Panc1 (cell line): Measurements from ENCODE around the gene MAST3. TPM values are rescaled to one million over a fixed set of nuclear protein-coding genes. Genes with fewer than 3 reads are reported as not detected.

ENCODE experiments used
- ATAC-seq: fragments of 200-7000 bp; cut with Tn5 transposase; 2 replicates; pipeline ENCODE4 v1.9.1; 2020; ENCODE audit warnings: mild to moderate bottlenecking, moderate library complexity
- BruUV-seq: library from RNA; stranded (reverse); fragments of 400-500 nt; replicated peaks from 2 replicates; lab custom pipeline; 2021; lab: Mats Ljungman, UMichigan
- CTCF ChIA-PET: fragments of 300-600 bp; sonication (Branson Sonifier 250); formaldehyde crosslinking; loops from one replicate; lab custom pipeline; 2022; ENCODE audit warnings: antibody characterized with exemption; lab: Charles Lee
- POLR2A ChIA-PET: fragments of 300-600 bp; sonication (Branson Sonifier 250); formaldehyde crosslinking; loops from one replicate; lab custom pipeline; 2022; ENCODE audit warnings: antibody characterized with exemption; lab: Charles Lee
- DNase-seq: peaks from one replicate; pipeline ENCODE4 v3.0.0-alpha.2; 2010; ENCODE audit warnings: low read depth, low spot score
- H3K27ac ChIP-seq: 2 replicates; pipeline ENCODE4 v1.5.1; 2011; ENCODE audit warnings: mild to moderate bottlenecking, low read length, inconsistent platforms
- H3K27me3 ChIP-seq: fragments of 200-500 bp; sonication (Bioruptor generic); 2 replicates; pipeline ENCODE4 v1.6.0; 2014; ENCODE audit warnings: low read length, inconsistent platforms; ENCODE audit not compliant: control insufficient read depth, insufficient read depth
- H3K36me3 ChIP-seq: fragments of 200-500 bp; sonication (Bioruptor generic); 2 replicates; pipeline ENCODE4 v1.5.1; 2014; ENCODE audit warnings: inconsistent platforms, mild to moderate bottlenecking, low read length, moderate library complexity; ENCODE audit not compliant: control insufficient read depth, insufficient read depth
- H3K4me1 ChIP-seq: 2 replicates; pipeline ENCODE4 v1.5.1; 2011; ENCODE audit warnings: inconsistent platforms, mild to moderate bottlenecking, low read length, moderate library complexity; ENCODE audit not compliant: control insufficient read depth, insufficient read depth
- H3K4me3 ChIP-seq, 2 experiments: 2 replicates each; pipeline ENCODE4 v1.5.1; 2011 to 2012; ENCODE audit warnings: low read depth in 2 of 2, low read length in 2 of 2, mild to moderate bottlenecking in 2 of 2, inconsistent platforms in 1 of 2, moderate library complexity in 1 of 2
- H3K9me3 ChIP-seq: fragments of 200-500 bp; sonication (Bioruptor generic); 2 replicates; pipeline ENCODE4 v1.5.1; 2014; ENCODE audit warnings: low read depth, mild to moderate bottlenecking, inconsistent platforms, low read length, moderate library complexity; ENCODE audit not compliant: control insufficient read depth, insufficient read depth
- CTCF ChIP-seq: fragments of 450-650 bp; IDR thresholded peaks from 2 replicates; pipeline ENCODE4 v1.5.1; 2017; ENCODE audit warnings: mild to moderate bottlenecking
- POLR2AphosphoS5 ChIP-seq: IDR thresholded peaks from 2 replicates; pipeline ENCODE4 v1.6.1; 2012; ENCODE audit warnings: mild to moderate bottlenecking, low read depth, low read length, moderate library complexity
- SIN3A ChIP-seq: IDR thresholded peaks from 2 replicates; pipeline ENCODE4 v1.6.1; 2012; ENCODE audit warnings: low read depth, mild to moderate bottlenecking, low read length, moderate library complexity, borderline replicate concordance; ENCODE audit not compliant: insufficient read depth
- TCF7L2 ChIP-seq: IDR thresholded peaks from 2 replicates; pipeline ENCODE4 v1.6.1; 2011; ENCODE audit warnings: mild to moderate bottlenecking, low read depth, low read length, inconsistent platforms
- in situ Hi-C: cut with HindIII; loops from 2 replicates; pipeline ENCODE4 v1.10.0; 2016; ENCODE audit warnings: low sequenced_read_pairs, low pct_unique_long_range_greater_than_20kb
- intact Hi-C: fragments of 100-400 bp; cut with micrococcal nuclease; formaldehyde crosslinking; loops from one replicate; pipeline ENCODE4 v1.10.0; 2022; ENCODE audit not compliant: unreplicated experiment
- total RNA-seq: library from RNA; stranded (reverse); gene quantifications from one replicate; pipeline ENCODE4 v1.2.1, GENCODE V29; 2021; ENCODE audit not compliant: unreplicated experiment
- TF ChIP-seq, protein P1 (sequence below), 2 experiments: IDR thresholded peaks; 2 replicates each; pipeline ENCODE4 v1.6.1; 2011 to 2012; ENCODE audit warnings: low read depth in 2 of 2, control low read depth in 1 of 2, low read length in 1 of 2, mild to moderate bottlenecking in 1 of 2, moderate library complexity in 1 of 2; ENCODE audit not compliant: insufficient read depth in 1 of 2

The MAST3 gene
- total RNA-seq, 1 experiment from 2014 or later, result 13.1 TPM

DNA sequence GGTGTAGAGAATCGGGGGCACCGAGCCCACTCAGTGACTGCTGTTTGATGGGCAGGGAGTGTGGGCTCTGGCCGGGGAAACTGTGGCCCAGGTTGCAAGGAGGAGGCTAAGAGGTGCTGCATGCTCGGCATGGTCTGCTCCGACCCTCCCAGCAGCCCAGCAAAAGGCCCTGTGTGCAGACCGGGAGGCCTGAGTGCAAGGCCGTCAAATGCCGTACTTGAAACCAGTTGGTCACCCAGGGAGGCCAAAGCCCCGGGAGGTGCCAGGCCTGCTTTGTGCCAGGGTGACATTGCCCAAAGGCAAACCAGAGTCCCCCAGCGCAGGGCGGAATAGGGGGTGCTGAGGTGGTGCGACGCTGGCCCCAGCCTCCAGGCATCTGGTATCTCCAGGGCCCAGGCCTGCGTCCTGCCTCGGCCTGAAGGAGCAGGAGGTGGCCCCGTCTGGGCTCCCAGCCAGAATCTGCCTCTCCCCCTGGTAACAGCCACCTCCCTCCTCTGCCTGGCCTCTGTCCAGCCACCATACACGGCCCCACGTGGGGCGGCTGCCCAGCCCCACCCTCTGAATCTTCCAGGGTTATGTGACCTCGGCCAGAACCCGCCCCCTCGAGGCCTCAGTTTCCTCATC lies 59.4 kb downstream of the MAST3 start:
- in situ Hi-C loops, result no loop called here

GRCh38 chr19:18157465-18158063 lies 60.0 kb downstream of the MAST3 start:
- BruUV-seq, result no TSS peak
- H3K9me3 ChIP-seq, result no peaks in the 10 kb centered on the region
- peaks cover 22% of the 10 kb centered on the region for H3K4me1 ChIP-seq
- H3K4me3 ChIP-seq, result no peak overlapping the region
- ChIA-PET CTCF (interaction anchor here (0.5 to 1.0 kb wide), 2 partner anchors 44 to 50 kb away, joined by 3 to 5 read pairs; no protein-coding TSS in a partner anchor), POLR2A (no interaction called here)
- H3K27me3 ChIP-seq, result no peaks in the 10 kb centered on the region
- DNase-seq (no peak), ATAC-seq (no peak)
- H3K36me3 ChIP-seq, result peaks cover 2% of the 10 kb centered on the region
- in situ Hi-C loops, result no loop called here
- intact Hi-C loops, result no loop called here
- TF ChIP-seq SIN3A, result no peak
- TF ChIP-seq TCF7L2, result no peak
- TF ChIP-seq POLR2AphosphoS5, result no peak
- TF ChIP-seq, protein P1, sequence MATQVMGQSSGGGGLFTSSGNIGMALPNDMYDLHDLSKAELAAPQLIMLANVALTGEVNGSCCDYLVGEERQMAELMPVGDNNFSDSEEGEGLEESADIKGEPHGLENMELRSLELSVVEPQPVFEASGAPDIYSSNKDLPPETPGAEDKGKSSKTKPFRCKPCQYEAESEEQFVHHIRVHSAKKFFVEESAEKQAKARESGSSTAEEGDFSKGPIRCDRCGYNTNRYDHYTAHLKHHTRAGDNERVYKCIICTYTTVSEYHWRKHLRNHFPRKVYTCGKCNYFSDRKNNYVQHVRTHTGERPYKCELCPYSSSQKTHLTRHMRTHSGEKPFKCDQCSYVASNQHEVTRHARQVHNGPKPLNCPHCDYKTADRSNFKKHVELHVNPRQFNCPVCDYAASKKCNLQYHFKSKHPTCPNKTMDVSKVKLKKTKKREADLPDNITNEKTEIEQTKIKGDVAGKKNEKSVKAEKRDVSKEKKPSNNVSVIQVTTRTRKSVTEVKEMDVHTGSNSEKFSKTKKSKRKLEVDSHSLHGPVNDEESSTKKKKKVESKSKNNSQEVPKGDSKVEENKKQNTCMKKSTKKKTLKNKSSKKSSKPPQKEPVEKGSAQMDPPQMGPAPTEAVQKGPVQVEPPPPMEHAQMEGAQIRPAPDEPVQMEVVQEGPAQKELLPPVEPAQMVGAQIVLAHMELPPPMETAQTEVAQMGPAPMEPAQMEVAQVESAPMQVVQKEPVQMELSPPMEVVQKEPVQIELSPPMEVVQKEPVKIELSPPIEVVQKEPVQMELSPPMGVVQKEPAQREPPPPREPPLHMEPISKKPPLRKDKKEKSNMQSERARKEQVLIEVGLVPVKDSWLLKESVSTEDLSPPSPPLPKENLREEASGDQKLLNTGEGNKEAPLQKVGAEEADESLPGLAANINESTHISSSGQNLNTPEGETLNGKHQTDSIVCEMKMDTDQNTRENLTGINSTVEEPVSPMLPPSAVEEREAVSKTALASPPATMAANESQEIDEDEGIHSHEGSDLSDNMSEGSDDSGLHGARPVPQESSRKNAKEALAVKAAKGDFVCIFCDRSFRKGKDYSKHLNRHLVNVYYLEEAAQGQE (IDR thresholded peaks at IDR 0.05; ENCODE audit: insufficient read depth in 1 of 2, low read depth in 2 of 2, low read length in 1 of 2), result no peak
- TF ChIP-seq CTCF, result no peak
- H3K27ac ChIP-seq, result peak overlapping the region; percentile 39; the same call in 1 of the 2 replicates

More for the DNA sequence above, 59.4 kb downstream of the MAST3 start:
- Histone ChIP-seq H3K27me3 (no peaks in the 10 kb centered on the region), H3K27ac (peak overlapping the region; percentile 48; the same call in 1 of the 2 replicates), H3K36me3 (peaks cover 2% of the 10 kb centered on the region; the same call in 1 of the 2 replicates), H3K9me3 (no peaks in the 10 kb centered on the region), H3K4me3 (no peak overlapping the region), H3K4me1 (peaks cover 22% of the 10 kb centered on the region)
- TSS peak; percentile 63 for BruUV-seq
- no peak for DNase-seq
- CTCF ChIA-PET, result interaction anchor here (0.5 kb wide), 1 partner anchor 50 kb away, joined by 3 read pairs; no protein-coding TSS in a partner anchor
- intact Hi-C loops, result no loop called here
- 0 out of 2 replicates have a peak, but pooled peaks have one; percentile 8 for ATAC-seq
- POLR2A ChIA-PET, result no interaction called here
- TF ChIP-seq POLR2AphosphoS5, result no peak
- TF ChIP-seq TCF7L2, result no peak
- TF ChIP-seq, protein P1 (IDR thresholded peaks at IDR 0.05; ENCODE audit: insufficient read depth in 1 of 2, low read depth in 2 of 2, low read length in 1 of 2), result no peak
- no peak for TF ChIP-seq SIN3A
- no peak for TF ChIP-seq CTCF
